Ishikawa (cell line): ENCODE results near the gene SMAD6.

Experiments used
- CEBPB ChIP-seq: IDR thresholded peaks from 2 replicates; pipeline ENCODE4 v1.6.1; 2012
- CREB1 ChIP-seq: IDR thresholded peaks from 2 replicates; pipeline ENCODE4 v1.6.1; 2012; ENCODE audit warnings: low read depth
- EGR1 ChIP-seq: IDR thresholded peaks from 2 replicates; pipeline ENCODE4 v1.6.1; 2012
- EP300 ChIP-seq: IDR thresholded peaks from 2 replicates; pipeline ENCODE4 v1.6.1; 2012; ENCODE audit warnings: borderline replicate concordance
- FOXM1 ChIP-seq: IDR thresholded peaks from 2 replicates; pipeline ENCODE4 v1.6.1; 2012; ENCODE audit warnings: low read depth, borderline replicate concordance
- NFIC ChIP-seq: IDR thresholded peaks from 2 replicates; pipeline ENCODE4 v1.6.1; 2012
- RAD21 ChIP-seq: IDR thresholded peaks from 2 replicates; pipeline ENCODE4 v1.6.1; 2012; ENCODE audit warnings: low read depth
- TAF1 ChIP-seq: IDR thresholded peaks from 2 replicates; pipeline ENCODE4 v1.6.1; 2012; ENCODE audit warnings: low read depth, mild to moderate bottlenecking
- TCF12 ChIP-seq: IDR thresholded peaks from 2 replicates; pipeline ENCODE4 v1.6.1; 2012; ENCODE audit warnings: low read depth
- TEAD4 ChIP-seq: IDR thresholded peaks from 2 replicates; pipeline ENCODE4 v1.6.1; 2012
- YY1 ChIP-seq: IDR thresholded peaks from 2 replicates; pipeline ENCODE4 v1.6.1; 2012; ENCODE audit warnings: low read depth
- ZBTB7A ChIP-seq: IDR thresholded peaks from 2 replicates; pipeline ENCODE4 v1.6.1; 2012; ENCODE audit warnings: low read depth
- TF ChIP-seq, protein P1 (sequence below): IDR thresholded peaks from 2 replicates; pipeline ENCODE4 v1.6.1; 2012; ENCODE audit warnings: low read depth, mild to moderate bottlenecking
- TF ChIP-seq, protein P2 (sequence below): IDR thresholded peaks from 2 replicates; pipeline ENCODE4 v1.6.1; 2012
- TF ChIP-seq, protein P3 (sequence below): IDR thresholded peaks from 2 replicates; pipeline ENCODE4 v1.6.1; 2012

SMAD6 gene

DNA sequence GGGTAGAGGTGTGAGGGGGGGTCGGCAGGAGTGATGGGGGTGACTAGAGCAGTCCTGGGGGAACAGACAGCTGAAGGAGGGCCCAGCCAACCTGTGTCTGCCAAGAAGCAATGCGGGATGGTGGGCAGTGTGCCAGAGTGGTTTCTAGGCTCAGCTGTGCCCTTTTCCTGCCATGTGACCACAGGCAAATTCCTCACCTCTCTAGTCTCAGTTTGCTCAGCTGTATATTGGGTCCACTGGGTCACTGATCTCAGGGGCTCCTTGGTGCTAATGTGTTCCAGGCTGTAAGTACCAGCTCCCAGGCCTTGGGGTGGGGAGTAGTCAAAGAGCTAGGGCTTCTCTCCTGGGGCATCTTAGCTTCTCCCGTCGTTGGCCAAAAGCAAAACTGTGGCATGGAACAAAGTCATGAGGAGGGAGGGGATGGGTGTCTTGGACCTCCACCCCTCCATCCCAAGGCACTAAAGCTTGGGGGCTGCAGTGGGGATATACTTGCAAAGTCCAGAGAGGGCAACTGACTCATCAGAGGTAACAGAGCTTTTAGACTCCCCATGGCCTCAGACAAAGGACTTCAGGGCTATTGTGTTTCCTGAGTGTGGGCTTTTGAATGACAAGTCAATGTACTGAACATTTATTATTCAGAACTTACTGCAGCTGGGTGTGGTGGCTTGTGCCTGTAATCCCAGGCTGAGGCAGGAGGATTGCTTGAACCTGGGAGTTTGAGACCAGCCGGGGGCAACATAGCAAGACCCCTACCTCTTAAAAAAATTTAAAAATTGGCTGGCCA lies 20.9 kb downstream of the SMAD6 start:
- TF ChIP-seq RAD21 (no peak), NFIC (no peak), TCF12 (no peak), CEBPB (no peak)
- TF ChIP-seq, protein P1, sequence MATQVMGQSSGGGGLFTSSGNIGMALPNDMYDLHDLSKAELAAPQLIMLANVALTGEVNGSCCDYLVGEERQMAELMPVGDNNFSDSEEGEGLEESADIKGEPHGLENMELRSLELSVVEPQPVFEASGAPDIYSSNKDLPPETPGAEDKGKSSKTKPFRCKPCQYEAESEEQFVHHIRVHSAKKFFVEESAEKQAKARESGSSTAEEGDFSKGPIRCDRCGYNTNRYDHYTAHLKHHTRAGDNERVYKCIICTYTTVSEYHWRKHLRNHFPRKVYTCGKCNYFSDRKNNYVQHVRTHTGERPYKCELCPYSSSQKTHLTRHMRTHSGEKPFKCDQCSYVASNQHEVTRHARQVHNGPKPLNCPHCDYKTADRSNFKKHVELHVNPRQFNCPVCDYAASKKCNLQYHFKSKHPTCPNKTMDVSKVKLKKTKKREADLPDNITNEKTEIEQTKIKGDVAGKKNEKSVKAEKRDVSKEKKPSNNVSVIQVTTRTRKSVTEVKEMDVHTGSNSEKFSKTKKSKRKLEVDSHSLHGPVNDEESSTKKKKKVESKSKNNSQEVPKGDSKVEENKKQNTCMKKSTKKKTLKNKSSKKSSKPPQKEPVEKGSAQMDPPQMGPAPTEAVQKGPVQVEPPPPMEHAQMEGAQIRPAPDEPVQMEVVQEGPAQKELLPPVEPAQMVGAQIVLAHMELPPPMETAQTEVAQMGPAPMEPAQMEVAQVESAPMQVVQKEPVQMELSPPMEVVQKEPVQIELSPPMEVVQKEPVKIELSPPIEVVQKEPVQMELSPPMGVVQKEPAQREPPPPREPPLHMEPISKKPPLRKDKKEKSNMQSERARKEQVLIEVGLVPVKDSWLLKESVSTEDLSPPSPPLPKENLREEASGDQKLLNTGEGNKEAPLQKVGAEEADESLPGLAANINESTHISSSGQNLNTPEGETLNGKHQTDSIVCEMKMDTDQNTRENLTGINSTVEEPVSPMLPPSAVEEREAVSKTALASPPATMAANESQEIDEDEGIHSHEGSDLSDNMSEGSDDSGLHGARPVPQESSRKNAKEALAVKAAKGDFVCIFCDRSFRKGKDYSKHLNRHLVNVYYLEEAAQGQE, result no peak

DNA sequence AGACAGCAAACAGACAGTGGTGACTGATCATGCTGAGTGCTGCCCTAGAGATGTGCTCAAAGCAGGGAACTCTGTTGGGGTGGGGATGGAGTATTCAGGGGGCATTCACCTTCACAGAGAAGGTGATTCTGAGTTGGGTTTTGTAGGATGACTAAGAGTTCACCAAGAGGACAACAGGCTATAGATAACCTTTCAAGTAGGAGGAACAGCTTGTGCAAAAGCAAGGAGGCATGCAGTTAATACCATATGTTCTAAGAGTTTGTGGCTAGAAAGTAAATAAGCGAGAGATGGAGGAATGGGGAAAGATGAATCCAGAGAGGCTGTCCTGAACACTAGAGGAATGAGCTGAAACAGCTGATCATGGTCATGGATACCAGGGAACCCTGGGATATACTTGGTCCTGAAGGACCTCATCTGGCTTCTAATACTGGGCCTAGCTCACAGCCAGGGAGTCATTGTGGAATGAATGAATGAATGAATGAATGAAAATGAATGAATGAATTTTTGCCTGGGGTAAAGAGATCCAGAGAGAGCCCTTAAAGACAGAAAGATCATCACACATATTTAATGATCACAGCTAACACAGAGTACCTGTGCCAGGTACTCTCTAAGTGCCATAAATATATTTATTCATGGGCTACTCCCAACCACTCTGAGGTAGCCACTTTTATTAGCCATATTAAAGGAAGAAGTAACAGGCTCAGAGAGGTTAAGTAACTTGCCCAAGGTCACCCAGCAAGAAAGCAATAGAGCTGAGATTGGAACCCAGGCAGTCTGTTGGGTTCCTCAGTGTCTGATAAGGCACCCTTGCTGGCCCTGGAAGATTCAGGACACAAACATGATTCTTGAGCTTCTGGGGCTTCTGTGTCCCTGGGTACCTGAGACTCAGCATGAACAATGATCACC lies 22.0 kb downstream of the SMAD6 start:
- TF ChIP-seq, protein P2, sequence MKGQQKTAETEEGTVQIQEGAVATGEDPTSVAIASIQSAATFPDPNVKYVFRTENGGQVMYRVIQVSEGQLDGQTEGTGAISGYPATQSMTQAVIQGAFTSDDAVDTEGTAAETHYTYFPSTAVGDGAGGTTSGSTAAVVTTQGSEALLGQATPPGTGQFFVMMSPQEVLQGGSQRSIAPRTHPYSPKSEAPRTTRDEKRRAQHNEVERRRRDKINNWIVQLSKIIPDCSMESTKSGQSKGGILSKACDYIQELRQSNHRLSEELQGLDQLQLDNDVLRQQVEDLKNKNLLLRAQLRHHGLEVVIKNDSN, result no peak

DNA sequence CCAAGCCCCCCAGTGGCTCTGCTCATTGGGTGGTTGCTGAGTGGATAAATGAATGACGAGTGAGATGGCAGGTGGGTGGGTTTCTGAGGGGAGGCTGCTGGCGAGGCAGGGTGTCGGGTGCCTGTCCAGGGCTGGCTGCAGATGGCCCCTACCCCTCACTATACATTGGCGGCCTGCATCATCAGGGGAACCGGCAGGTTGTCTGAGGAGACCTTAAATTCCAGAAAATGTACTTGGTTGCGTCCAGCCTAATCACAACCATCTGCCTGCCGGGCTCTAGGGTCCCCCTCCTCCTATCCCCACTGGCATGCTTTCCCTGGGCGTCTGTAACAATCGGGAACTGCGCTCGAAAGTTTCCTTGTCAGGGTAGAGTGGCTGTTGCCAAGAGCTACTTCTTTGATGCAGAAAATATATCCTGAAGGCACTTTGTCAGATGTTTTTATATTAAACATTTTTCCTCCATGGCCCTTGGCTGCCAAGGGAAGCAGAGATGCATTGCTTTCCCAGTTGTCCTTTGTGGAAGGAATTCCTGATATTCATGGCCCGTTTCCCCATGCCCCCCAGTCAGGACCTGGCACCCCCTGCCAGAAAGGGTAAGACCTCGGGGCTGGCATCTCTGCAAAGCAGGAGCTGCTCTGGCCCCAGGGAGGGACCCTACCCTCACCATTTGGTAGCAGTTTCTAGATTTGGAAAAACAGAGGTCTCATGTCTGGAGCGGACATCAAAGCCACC lies 22.9 kb downstream of the SMAD6 start:
- TF ChIP-seq TEAD4, result no peak
- no peak for TF ChIP-seq TCF12
- no peak for TF ChIP-seq EGR1
- TF ChIP-seq EP300, result no peak
- TF ChIP-seq ZBTB7A, result no peak
- TF ChIP-seq, protein P3, sequence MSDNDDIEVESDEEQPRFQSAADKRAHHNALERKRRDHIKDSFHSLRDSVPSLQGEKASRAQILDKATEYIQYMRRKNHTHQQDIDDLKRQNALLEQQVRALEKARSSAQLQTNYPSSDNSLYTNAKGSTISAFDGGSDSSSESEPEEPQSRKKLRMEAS, result no peak
- no peak for TF ChIP-seq CEBPB
- no peak for TF ChIP-seq FOXM1
- TF ChIP-seq, protein P1, result no peak

DNA sequence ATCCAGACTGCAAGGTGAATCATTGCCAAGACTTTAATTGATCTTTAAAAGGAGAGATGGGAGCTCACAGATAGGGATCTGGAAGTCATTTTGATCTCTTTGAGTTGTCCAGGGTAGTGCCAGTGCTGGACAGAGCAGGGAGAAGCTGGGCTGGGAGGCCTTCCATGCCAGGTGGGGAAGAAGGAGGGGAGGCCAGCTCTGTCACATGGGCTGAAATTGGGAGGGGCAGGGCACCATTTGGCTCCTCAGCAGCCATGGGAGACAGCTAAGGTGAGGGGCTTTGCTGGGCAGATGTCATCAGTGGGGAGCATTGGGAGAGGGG lies 23.4 kb downstream of the SMAD6 start:
- TF ChIP-seq FOXM1, result no peak
- no peak for TF ChIP-seq TCF12
- TF ChIP-seq NFIC, result no peak
- TF ChIP-seq, protein P1, result peak; percentile 26; the same call in 1 of the 2 replicates

DNA sequence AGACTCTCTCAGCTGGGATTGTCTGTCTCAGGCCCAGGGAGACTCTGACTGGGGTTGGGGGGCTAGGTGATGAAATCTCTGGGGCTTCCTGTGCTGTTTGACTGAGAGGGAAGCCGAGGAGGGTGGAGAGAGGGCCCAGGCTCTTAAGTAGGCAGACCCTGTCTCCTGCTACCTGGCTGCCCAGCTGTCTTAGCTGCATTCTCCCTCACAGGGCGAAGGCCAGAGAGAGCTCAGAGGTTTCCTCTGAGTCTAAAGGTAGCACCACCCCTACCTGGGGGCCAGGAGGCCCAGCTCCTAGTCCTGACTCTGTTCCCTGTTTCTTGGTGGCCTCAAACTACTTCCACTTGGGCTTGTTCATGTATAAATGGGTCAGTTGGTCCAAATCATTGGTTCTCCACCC lies 24.4 kb downstream of the SMAD6 start:
- no peak for TF ChIP-seq ZBTB7A
- TF ChIP-seq, protein P2, result no peak
- no peak for TF ChIP-seq RAD21
- TF ChIP-seq, protein P3, result no peak
- no peak for TF ChIP-seq TAF1
- TF ChIP-seq, protein P1, result no peak
- no peak for TF ChIP-seq TEAD4
- TF ChIP-seq YY1, result no peak
- no peak for TF ChIP-seq CEBPB
- TF ChIP-seq CREB1, result no peak
- TF ChIP-seq EGR1, result no peak
- no peak for TF ChIP-seq TCF12
- no peak for TF ChIP-seq NFIC
- no peak for TF ChIP-seq FOXM1
- no peak for TF ChIP-seq EP300
